B cell (primary cell): ENCODE results near the gene ZNF547.

Source experiments
- CTCF ChIP-seq: fragments of 200-600 bp; IDR thresholded peaks from one replicate; pipeline ENCODE4 v1.8.0; 2022; ENCODE audit warnings: antibody characterized with exemption, mild to moderate bottlenecking
- EZH2 ChIP-seq: IDR thresholded peaks from 2 replicates; pipeline ENCODE4 v1.6.1; 2012; ENCODE audit warnings: borderline replicate concordance, low read depth, mild to moderate bottlenecking, moderate library complexity, low read length; ENCODE audit not compliant: insufficient read depth, poor library complexity, severe bottlenecking

GRCh38 chr19:57314146-57314545 is 49.2 kb upstream of the ZNF547 start:
- TF ChIP-seq CTCF (no peak), EZH2 (no peak)
